ENCODE data around the gene SMAD9.

SMAD9 gene

DNA sequence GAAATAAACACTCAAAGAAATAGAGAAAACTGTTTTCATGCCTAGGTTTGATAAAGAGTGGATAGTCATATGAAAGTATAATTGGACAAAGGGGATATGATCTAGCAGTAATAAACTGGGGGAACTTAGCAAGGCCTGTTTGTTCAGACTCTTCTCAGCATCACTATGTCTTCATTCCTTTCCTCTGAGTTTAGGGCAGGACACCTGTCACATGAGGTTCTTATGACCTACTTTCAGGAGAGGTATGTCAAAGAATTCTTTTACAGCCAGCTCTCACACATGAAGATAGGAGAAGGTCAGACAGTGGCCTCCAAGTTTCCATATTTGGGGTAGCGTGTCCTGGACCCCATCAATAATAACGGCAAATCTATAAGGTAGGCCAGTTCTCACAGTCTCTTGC, 112.4 kb downstream of the SMAD9 start:
- no peak overlapping the region for H3K4me2 ChIP-seq (ENCODE audit: low read length)
- H3K4me3 ChIP-seq (ENCODE audit: low read length): no peak overlapping the region
- H3K9me3 ChIP-seq (replicated peaks; ENCODE audit: low read length): no peaks in the 10 kb centered on the region
- H3K27me3 ChIP-seq (ENCODE audit: control insufficient read depth, insufficient read depth, low read length): peaks cover 41% of the 10 kb centered on the region
- H3K4me1 ChIP-seq (ENCODE audit: control insufficient read depth, insufficient read depth, low read length): no peaks in the 10 kb centered on the region
- H3K36me3 ChIP-seq (ENCODE audit: insufficient read depth, low read length): no peaks in the 10 kb centered on the region
- H3K9ac ChIP-seq (ENCODE audit: low read depth, low read length): no peak overlapping the region

DNA sequence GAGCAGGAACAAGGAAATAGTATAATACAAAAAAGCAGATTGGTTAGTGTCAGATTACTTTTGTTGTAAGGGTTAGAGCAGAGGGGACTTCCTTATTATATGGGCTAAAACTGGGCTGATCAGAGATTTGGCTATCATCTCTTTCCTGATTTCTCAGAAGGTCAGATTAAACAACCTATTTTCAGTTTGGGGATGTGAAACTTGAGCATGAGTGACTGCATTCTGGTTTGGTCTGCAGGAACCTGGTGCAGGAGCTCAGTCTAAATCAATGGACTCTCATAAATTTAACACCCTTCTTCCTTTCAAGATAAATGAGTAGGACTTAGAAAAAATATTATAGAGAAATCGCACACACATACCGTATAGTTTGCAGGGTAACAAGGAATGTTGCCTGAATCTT, 113.9 kb downstream of the SMAD9 start:
- Histone ChIP-seq H3K9ac (ENCODE audit: low read depth, low read length) (no peak overlapping the region), H3K27me3 (ENCODE audit: control insufficient read depth, insufficient read depth, low read length) (peaks cover 30% of the 10 kb centered on the region), H3K36me3 (ENCODE audit: insufficient read depth, low read length) (no peaks in the 10 kb centered on the region), H3K4me3 (ENCODE audit: low read length) (no peak overlapping the region), H3K4me2 (ENCODE audit: low read length) (no peak overlapping the region), H3K9me3 (replicated peaks; ENCODE audit: low read length) (no peaks in the 10 kb centered on the region), H3K4me1 (ENCODE audit: control insufficient read depth, insufficient read depth, low read length) (no peaks in the 10 kb centered on the region)

GRCh38 chr13:36804588-36804987, 115.5 kb downstream of the SMAD9 start:
- H3K9me3 ChIP-seq (replicated peaks; ENCODE audit: low read length): no peaks in the 10 kb centered on the region
- no peak overlapping the region for H3K4me2 ChIP-seq (ENCODE audit: low read length)
- H3K4me1 ChIP-seq (ENCODE audit: control insufficient read depth, insufficient read depth, low read length): no peaks in the 10 kb centered on the region
- H3K27me3 ChIP-seq (ENCODE audit: control insufficient read depth, insufficient read depth, low read length): peaks cover 19% of the 10 kb centered on the region
- H3K36me3 ChIP-seq (ENCODE audit: insufficient read depth, low read length): no peaks in the 10 kb centered on the region
- H3K4me3 ChIP-seq (ENCODE audit: low read length): no peak overlapping the region
- no peak overlapping the region for H3K9ac ChIP-seq (ENCODE audit: low read depth, low read length)

DNA sequence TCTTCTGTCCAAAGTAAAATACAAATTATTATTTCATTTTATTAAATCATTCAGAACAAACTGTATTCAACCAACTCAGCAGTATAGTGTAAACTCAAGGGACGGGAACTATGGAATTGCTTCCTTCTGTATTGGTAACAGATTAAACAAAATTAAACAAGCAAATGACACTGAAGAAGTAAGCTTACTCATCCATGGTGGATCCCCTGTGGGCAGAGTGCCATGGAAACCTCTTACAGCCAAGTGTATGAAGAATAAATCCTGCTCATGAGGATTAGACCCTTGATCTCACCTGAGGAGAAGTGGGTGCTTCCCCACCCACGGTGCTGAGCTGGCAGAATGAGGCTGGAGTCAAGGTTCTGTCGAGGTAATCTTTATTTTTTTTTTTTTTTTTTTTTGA, 119.0 kb downstream of the SMAD9 start:
- Histone ChIP-seq H3K36me3 (ENCODE audit: insufficient read depth, low read length) (no peaks in the 10 kb centered on the region), H3K27me3 (ENCODE audit: control insufficient read depth, insufficient read depth, low read length) (peaks cover 12% of the 10 kb centered on the region), H3K4me1 (ENCODE audit: control insufficient read depth, insufficient read depth, low read length) (no peaks in the 10 kb centered on the region), H3K9me3 (replicated peaks; ENCODE audit: low read length) (no peaks in the 10 kb centered on the region), H3K9ac (ENCODE audit: low read depth, low read length) (no peak overlapping the region), H3K4me3 (ENCODE audit: low read length) (no peak overlapping the region), H3K4me2 (ENCODE audit: low read length) (no peak overlapping the region)

DNA sequence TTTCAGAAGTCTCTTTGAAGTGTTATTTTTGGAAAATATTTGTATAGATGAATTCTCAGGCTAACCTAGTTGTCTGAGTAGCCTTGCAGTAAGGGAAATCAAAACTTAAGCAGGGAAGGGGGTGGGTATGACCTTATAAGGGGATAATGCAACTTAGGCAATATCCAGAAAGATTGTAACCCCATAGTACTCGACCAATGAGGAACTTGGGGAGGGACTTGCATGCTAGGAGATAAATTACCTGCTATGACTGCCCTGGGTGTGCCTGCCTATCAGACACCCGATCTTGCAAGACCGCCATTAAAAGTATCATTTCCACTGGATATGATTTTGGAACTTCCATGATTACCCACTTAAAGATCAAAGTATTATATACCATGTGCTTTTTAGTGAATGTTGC, 124.0 kb downstream of the SMAD9 start:
- Histone ChIP-seq H3K9ac (ENCODE audit: low read depth, low read length) (no peak overlapping the region), H3K4me1 (ENCODE audit: control insufficient read depth, insufficient read depth, low read length) (no peaks in the 10 kb centered on the region), H3K4me2 (ENCODE audit: low read length) (no peak overlapping the region), H3K27me3 (ENCODE audit: control insufficient read depth, insufficient read depth, low read length) (peaks cover 10% of the 10 kb centered on the region), H3K9me3 (replicated peaks; ENCODE audit: low read length) (no peaks in the 10 kb centered on the region), H3K36me3 (ENCODE audit: insufficient read depth, low read length) (no peaks in the 10 kb centered on the region), H3K4me3 (ENCODE audit: low read length) (no peak overlapping the region)

GRCh38 chr13:36795463-36795862, 124.6 kb downstream of the SMAD9 start:
- no peaks in the 10 kb centered on the region for H3K36me3 ChIP-seq (ENCODE audit: insufficient read depth, low read length)
- H3K9me3 ChIP-seq (replicated peaks; ENCODE audit: low read length): no peaks in the 10 kb centered on the region
- no peak overlapping the region for H3K4me2 ChIP-seq (ENCODE audit: low read length)
- no peaks in the 10 kb centered on the region for H3K4me1 ChIP-seq (ENCODE audit: control insufficient read depth, insufficient read depth, low read length)
- H3K4me3 ChIP-seq (ENCODE audit: low read length): no peak overlapping the region
- H3K27me3 ChIP-seq (ENCODE audit: control insufficient read depth, insufficient read depth, low read length): peaks cover 10% of the 10 kb centered on the region
- no peak overlapping the region for H3K9ac ChIP-seq (ENCODE audit: low read depth, low read length)

Measured in skeletal muscle satellite cell (primary cell).